AG04450 (cell line): ENCODE measurements around the gene ZBED5. TPM values are rescaled to one million over a fixed set of nuclear protein-coding genes. Genes with fewer than 3 reads are reported as not detected.

Source experiments
- CTCF ChIA-PET: fragments of 300-600, 350-600 bp; formaldehyde crosslinking; extraction: SDS; loops from one replicate; lab custom pipeline; 2022; ENCODE audit warnings: antibody characterized with exemption, inconsistent platforms; lab: Charles Lee
- POLR2A ChIA-PET: fragments of 350-600 bp; formaldehyde crosslinking; extraction: SDS; loops from one replicate; lab custom pipeline; 2021; ENCODE audit warnings: antibody characterized with exemption, inconsistent platforms; lab: Yijun Ruan, JAX
- DNase-seq: peaks from one replicate; pipeline ENCODE4 v3.0.0-alpha.2; 2011; ENCODE audit warnings: low read depth, low spot score
- H3K27ac ChIP-seq: one replicate; pipeline ENCODE4 v1.5.1; 2012; ENCODE audit warnings: low read depth, low read length, control low read depth
- H3K27me3 ChIP-seq: one replicate; pipeline ENCODE4 v1.6.0; 2012; ENCODE audit warnings: low read length; ENCODE audit not compliant: control insufficient read depth, insufficient read depth
- H3K4me3 ChIP-seq: 2 replicates; pipeline ENCODE4 v1.5.1; 2011; ENCODE audit warnings: mild to moderate bottlenecking, low read depth, low read length, control low read depth
- H3K9me3 ChIP-seq: 2 replicates; pipeline ENCODE4 v1.5.1; 2012; ENCODE audit warnings: low read length; ENCODE audit not compliant: control insufficient read depth, insufficient read depth
- polyA plus RNA-seq: library from polyadenylated mRNA; depleted of rRNA; stranded (reverse); fragments of >200 nt; gene quantifications from 2 replicates; pipeline ENCODE4 v1.2.3, GENCODE V29; 2011
- TF ChIP-seq, protein P1 (sequence below): IDR thresholded peaks from 2 replicates; pipeline ENCODE4 v1.5.1; 2011; ENCODE audit warnings: low read depth, low read length, control low read depth, inconsistent platforms

Gene ZBED5
- polyA plus RNA-seq, 1 experiment: 87.7 TPM

GRCh38 chr11:10808235-10808552 is 49.7 kb downstream of the ZBED5 start:
- H3K27ac ChIP-seq: peak overlapping the region; percentile 98

DNA sequence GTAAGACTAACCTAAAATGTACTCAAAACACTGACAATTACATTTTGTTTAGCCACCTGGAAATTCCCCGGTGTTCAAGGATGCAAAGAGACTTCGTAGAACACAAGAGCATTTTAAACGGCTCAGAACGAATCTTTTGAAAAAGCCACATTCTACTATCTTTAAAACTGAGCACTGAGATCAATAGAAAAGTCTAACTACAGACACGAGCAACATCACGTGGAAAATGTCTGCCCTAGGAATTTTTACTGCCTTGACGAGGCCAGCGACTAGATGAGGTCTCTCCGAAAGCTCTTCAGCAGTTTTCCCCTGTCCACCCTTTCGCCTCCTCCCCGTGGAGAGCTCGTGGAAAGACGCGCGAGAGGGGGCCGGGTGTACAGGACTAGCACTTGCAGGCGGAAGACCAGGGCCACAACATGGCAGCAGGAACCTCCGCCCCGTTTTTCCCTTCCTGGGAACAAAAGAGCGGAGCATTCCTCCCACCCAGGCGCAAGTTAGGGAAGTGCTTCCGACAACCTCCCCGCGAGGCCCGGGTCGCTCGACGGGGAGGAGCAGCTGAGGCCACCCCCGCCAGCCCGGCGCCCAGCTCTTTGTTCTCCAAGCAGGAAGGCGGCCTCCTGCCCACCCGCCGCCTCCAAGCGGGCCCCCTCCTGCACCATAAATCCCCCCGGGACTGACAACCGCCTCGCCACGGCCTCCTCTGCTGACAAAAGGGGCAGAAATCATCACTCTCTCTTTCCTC is 50.2 kb downstream of the ZBED5 start:
- DNase-seq: no peak
- H3K9me3 ChIP-seq: no peaks in the 10 kb centered on the region; the same call in 1 of the 2 replicates
- ChIA-PET POLR2A (interaction anchor here (0.6 to 3.5 kb wide), 14 partner anchors 9 to 126 kb away, joined by 3 to 146 read pairs (median 4); partner anchors contain the start of genes CTR9 and ZBED5), CTCF (no interaction called here)
- peak overlapping the region; percentile 98 for H3K27ac ChIP-seq
- peak overlapping the region; percentile 93 for H3K4me3 ChIP-seq
- H3K27me3 ChIP-seq: no peaks in the 10 kb centered on the region
- TF ChIP-seq, protein P1, sequence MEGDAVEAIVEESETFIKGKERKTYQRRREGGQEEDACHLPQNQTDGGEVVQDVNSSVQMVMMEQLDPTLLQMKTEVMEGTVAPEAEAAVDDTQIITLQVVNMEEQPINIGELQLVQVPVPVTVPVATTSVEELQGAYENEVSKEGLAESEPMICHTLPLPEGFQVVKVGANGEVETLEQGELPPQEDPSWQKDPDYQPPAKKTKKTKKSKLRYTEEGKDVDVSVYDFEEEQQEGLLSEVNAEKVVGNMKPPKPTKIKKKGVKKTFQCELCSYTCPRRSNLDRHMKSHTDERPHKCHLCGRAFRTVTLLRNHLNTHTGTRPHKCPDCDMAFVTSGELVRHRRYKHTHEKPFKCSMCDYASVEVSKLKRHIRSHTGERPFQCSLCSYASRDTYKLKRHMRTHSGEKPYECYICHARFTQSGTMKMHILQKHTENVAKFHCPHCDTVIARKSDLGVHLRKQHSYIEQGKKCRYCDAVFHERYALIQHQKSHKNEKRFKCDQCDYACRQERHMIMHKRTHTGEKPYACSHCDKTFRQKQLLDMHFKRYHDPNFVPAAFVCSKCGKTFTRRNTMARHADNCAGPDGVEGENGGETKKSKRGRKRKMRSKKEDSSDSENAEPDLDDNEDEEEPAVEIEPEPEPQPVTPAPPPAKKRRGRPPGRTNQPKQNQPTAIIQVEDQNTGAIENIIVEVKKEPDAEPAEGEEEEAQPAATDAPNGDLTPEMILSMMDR: no peak

More at GRCh38 chr11:10808235-10808552, 49.7 kb downstream of the ZBED5 start:
- ChIA-PET POLR2A (interaction anchor here (0.6 to 3.5 kb wide), 39 partner anchors 8 to 969 kb away, joined by 3 to 146 read pairs (median 7); partner anchors contain the start of genes CTR9 and ZBED5), CTCF (interaction anchor here (1.9 to 2.4 kb wide), 4 partner anchors 10 to 126 kb away, joined by 7 to 12 read pairs (median 10); no protein-coding TSS in a partner anchor)
- no peak for DNase-seq
- Histone ChIP-seq H3K4me3 (peak overlapping the region; percentile 93), H3K9me3 (no peaks in the 10 kb centered on the region; the same call in 1 of the 2 replicates), H3K27me3 (no peaks in the 10 kb centered on the region)
- TF ChIP-seq, protein P1: no peak

GRCh38 chr11:10806206-10806605 is 51.6 kb downstream of the ZBED5 start:
- Histone ChIP-seq H3K4me3 (peak overlapping the region; percentile 93), H3K9me3 (no peaks in the 10 kb centered on the region; the same call in 1 of the 2 replicates), H3K27ac (no peak overlapping the region), H3K27me3 (no peaks in the 10 kb centered on the region)
- ChIA-PET POLR2A (interaction anchor here (2.1 kb wide), 1 partner anchor 10 kb away, joined by 8 read pairs; no protein-coding TSS in a partner anchor), CTCF (interaction anchor here (0.7 to 1.0 kb wide), 4 partner anchors 14 to 221 kb away, joined by 3 to 5 read pairs (median 3); partner anchors contain the start of gene ZBED5)
- TF ChIP-seq, protein P1: no peak
- DNase-seq: no peak

- H3K27me3 ChIP-seq: no peaks in the 10 kb centered on the region
- peak overlapping the region; percentile 93 for H3K4me3 ChIP-seq
- TF ChIP-seq, protein P1: no peak
- POLR2A ChIA-PET: interaction anchor here (1.6 kb wide), 1 partner anchor 10 kb away, joined by 6 read pairs; no protein-coding TSS in a partner anchor
- no peaks in the 10 kb centered on the region; the same call in 1 of the 2 replicates for H3K9me3 ChIP-seq
- CTCF ChIA-PET: interaction anchor here (0.7 to 1.4 kb wide), 3 partner anchors 13 to 210 kb away, joined by 3 to 9 read pairs (median 3); partner anchors contain the start of gene ZBED5
- no peak for DNase-seq
- H3K27ac ChIP-seq: no peak overlapping the region
Measured at GRCh38 chr11:10805741-10806140, 52.1 kb downstream of the ZBED5 start.
